Brain microvascular endothelial cell (primary cell): ENCODE data around the gene STX11.

ENCODE experiments used
- DNase-seq: peaks from one replicate; pipeline ENCODE4 v3.0.0-alpha.2; 2020
- H3K27ac ChIP-seq: fragments of 250-450 bp; sonication (Bioruptor Pico); 2 replicates; pipeline ENCODE4 v1.5.1; 2020; ENCODE audit warnings: mild to moderate bottlenecking, moderate library complexity
- H3K27me3 ChIP-seq: fragments of 250-450 bp; sonication (Bioruptor Pico); replicated peaks from 2 replicates; pipeline ENCODE4 v1.5.1; 2020; ENCODE audit warnings: mild to moderate bottlenecking
- H3K36me3 ChIP-seq: fragments of 250-450 bp; sonication (Bioruptor Pico); replicated peaks from 2 replicates; pipeline ENCODE4 v1.5.1; 2020; ENCODE audit warnings: mild to moderate bottlenecking
- H3K4me3 ChIP-seq: 2 replicates; pipeline ENCODE4 v1.5.1; 2011; ENCODE audit warnings: low read depth, mild to moderate bottlenecking, control low read depth, low read length, moderate library complexity
- CTCF ChIP-seq: IDR thresholded peaks from 2 replicates; pipeline ENCODE4 v1.5.1; 2011; ENCODE audit warnings: low read depth, mild to moderate bottlenecking, moderate library complexity, low read length, control low read depth, inconsistent platforms; ENCODE audit errors: missing control alignments
- in situ Hi-C: cut with HindIII; loops from 2 replicates; pipeline ENCODE4 v1.10.0; 2017; ENCODE audit warnings: low sequenced_read_pairs, low pct_ligation_motif_present

The STX11 gene

GRCh38 chr6:144161975-144162374, 11.7 kb downstream of the STX11 start:
- Histone ChIP-seq H3K27me3 (no peaks in the 10 kb centered on the region), H3K36me3 (no peaks in the 10 kb centered on the region), H3K27ac (no peak overlapping the region), H3K4me3 (no peak overlapping the region)
- no peak for TF ChIP-seq CTCF
- no peak for DNase-seq
- in situ Hi-C loops: no loop called here

GRCh38 chr6:144162977-144163376, 12.7 kb downstream of the STX11 start:
- Histone ChIP-seq H3K27me3 (no peaks in the 10 kb centered on the region), H3K36me3 (no peaks in the 10 kb centered on the region), H3K27ac (no peak overlapping the region), H3K4me3 (no peak overlapping the region)
- no peak for DNase-seq
- no peak for TF ChIP-seq CTCF
- in situ Hi-C loops: no loop called here

GRCh38 chr6:144165784-144166183, 15.5 kb downstream of the STX11 start:
- H3K27ac ChIP-seq: no peak overlapping the region
- H3K27me3 ChIP-seq: no peaks in the 10 kb centered on the region
- no peak overlapping the region for H3K4me3 ChIP-seq
- H3K36me3 ChIP-seq: no peaks in the 10 kb centered on the region
- DNase-seq: no peak
- in situ Hi-C loops: no loop called here
- no peak for TF ChIP-seq CTCF

- TF ChIP-seq CTCF: no peak
- in situ Hi-C loops: no loop called here
- Histone ChIP-seq H3K27ac (no peak overlapping the region), H3K4me3 (no peak overlapping the region), H3K36me3 (no peaks in the 10 kb centered on the region), H3K27me3 (no peaks in the 10 kb centered on the region)
- DNase-seq: no peak
Observed at GRCh38 chr6:144170044-144170443, 19.7 kb downstream of the STX11 start.

- DNase-seq: no peak
- no peak overlapping the region for H3K27ac ChIP-seq
- H3K36me3 ChIP-seq: no peaks in the 10 kb centered on the region
Observed at GRCh38 chr6:144171406-144171805, 21.1 kb downstream of the STX11 start.

More at GRCh38 chr6:144171406-144171805, 21.1 kb downstream of the STX11 start:
- Histone ChIP-seq H3K27me3 (no peaks in the 10 kb centered on the region), H3K4me3 (no peak overlapping the region)
- TF ChIP-seq CTCF: no peak
- in situ Hi-C loops: no loop called here
